HepG2 (cell line): Measurements from ENCODE around the gene MRM1.
A peak's percentile ranks its signal among the peaks of the same experiment; 100 is the strongest.

Source experiments
- ATF1 ChIP-seq: IDR thresholded peaks from 2 replicates; pipeline ENCODE4 v1.6.1; 2016; ENCODE audit warnings: mild to moderate bottlenecking, control low read depth
- CTCF ChIP-seq: sonication (generic); formaldehyde crosslinking; IDR thresholded peaks from 2 replicates; pipeline ENCODE4 v1.5.0; 2020; ENCODE audit warnings: mild to moderate bottlenecking, missing genetic modification reagents, moderate library complexity
- KLF12 ChIP-seq: sonication (generic); formaldehyde crosslinking; IDR thresholded peaks from 2 replicates; pipeline ENCODE4 v1.4.0; 2020; ENCODE audit warnings: missing genetic modification reagents, borderline replicate concordance
- NFE2L1 ChIP-seq: sonication (generic); formaldehyde crosslinking; IDR thresholded peaks from 2 replicates; pipeline ENCODE4 v1.4.0; 2020; ENCODE audit warnings: missing genetic modification reagents, mild to moderate bottlenecking, borderline replicate concordance
- RBM39 ChIP-seq: fragments of 200-400 bp; formaldehyde crosslinking; IDR thresholded peaks from one replicate; pipeline ENCODE4 v1.6.1; 2018; ENCODE audit warnings: antibody characterized with exemption, mild to moderate bottlenecking, low read depth, low read length; ENCODE audit not compliant: poor library complexity, severe bottlenecking
- SMAD1 ChIP-seq: sonication (generic); formaldehyde crosslinking; IDR thresholded peaks from 2 replicates; pipeline ENCODE4 v1.4.0; 2020; ENCODE audit warnings: missing genetic modification reagents, low read depth, mild to moderate bottlenecking, borderline replicate concordance
- SRY ChIP-seq: sonication (generic); formaldehyde crosslinking; IDR thresholded peaks from 2 replicates; pipeline ENCODE4 v1.8.0; 2022; ENCODE audit warnings: mild to moderate bottlenecking, missing genetic modification reagents
- TFDP1 ChIP-seq: IDR thresholded peaks from 2 replicates; pipeline ENCODE4 v1.6.1; 2016; ENCODE audit warnings: missing compliant biosample characterization, missing genetic modification reagents, borderline replicate concordance
- ZBTB49 ChIP-seq: sonication (generic); formaldehyde crosslinking; IDR thresholded peaks from 2 replicates; pipeline ENCODE4 v1.4.0; 2020; ENCODE audit warnings: missing genetic modification reagents, borderline replicate concordance
- ZMYM2 ChIP-seq: sonication (generic); formaldehyde crosslinking; IDR thresholded peaks from 2 replicates; pipeline ENCODE4 v1.8.0; 2022; ENCODE audit warnings: mild to moderate bottlenecking, missing genetic modification reagents
- TF ChIP-seq, protein P1 (sequence below): sonication (generic); formaldehyde crosslinking; IDR thresholded peaks from 2 replicates; pipeline ENCODE4 v1.4.0; 2020; ENCODE audit warnings: missing genetic modification reagents, mild to moderate bottlenecking, borderline replicate concordance
- TF ChIP-seq, protein P2 (sequence below): sonication (generic); formaldehyde crosslinking; IDR thresholded peaks from 2 replicates; pipeline ENCODE4 v1.4.0; 2020; ENCODE audit warnings: low read depth, mild to moderate bottlenecking, missing genetic modification reagents

DNA sequence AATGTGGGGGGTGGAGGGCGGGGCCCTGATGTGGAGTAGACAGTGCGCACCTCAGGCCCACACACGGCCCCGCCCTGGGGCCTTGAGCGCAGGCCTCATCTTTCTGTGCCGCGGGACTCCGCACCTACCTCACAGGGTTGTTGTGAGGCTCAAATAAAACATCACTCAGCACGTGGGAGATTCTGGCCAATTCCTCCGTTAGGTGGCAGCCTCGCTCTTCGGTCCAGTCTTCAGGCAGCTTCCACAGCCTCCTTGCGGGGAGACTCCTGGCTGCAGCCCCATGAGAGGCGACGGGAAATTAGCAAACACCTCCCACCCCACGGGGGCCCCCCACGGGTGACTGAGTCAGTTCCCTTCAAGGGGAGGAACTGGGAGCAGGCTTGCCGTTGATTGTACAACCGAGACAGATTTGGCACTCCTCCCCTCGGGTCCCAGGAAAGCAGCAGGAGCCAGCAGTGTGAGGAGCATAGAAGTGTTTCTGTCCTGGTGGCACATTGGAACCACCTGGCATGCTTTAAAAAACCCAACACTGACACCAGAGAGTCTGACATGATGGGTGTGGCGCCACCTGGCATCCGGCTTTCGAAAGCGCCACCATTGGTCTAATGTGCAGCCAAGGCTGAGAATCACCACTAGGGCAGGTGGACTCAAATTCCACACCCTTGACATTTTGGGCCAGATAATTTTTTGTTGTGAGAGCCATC lies 7.6 kb downstream of the MRM1 start:
- TF ChIP-seq NFE2L1 (CRISPR knock-in tag) (no peak), TFDP1 (CRISPR knock-in tag) (no peak), SMAD1 (no peak), KLF12 (CRISPR knock-in tag) (no peak), CTCF (CRISPR knock-in tag) (peak; percentile 27), ZBTB49 (CRISPR knock-in tag) (no peak), SRY (no peak), ATF1 (CRISPR knock-in tag) (no peak), RBM39 (no peak), ZMYM2 (CRISPR knock-in tag) (no peak)
- TF ChIP-seq, protein P1, sequence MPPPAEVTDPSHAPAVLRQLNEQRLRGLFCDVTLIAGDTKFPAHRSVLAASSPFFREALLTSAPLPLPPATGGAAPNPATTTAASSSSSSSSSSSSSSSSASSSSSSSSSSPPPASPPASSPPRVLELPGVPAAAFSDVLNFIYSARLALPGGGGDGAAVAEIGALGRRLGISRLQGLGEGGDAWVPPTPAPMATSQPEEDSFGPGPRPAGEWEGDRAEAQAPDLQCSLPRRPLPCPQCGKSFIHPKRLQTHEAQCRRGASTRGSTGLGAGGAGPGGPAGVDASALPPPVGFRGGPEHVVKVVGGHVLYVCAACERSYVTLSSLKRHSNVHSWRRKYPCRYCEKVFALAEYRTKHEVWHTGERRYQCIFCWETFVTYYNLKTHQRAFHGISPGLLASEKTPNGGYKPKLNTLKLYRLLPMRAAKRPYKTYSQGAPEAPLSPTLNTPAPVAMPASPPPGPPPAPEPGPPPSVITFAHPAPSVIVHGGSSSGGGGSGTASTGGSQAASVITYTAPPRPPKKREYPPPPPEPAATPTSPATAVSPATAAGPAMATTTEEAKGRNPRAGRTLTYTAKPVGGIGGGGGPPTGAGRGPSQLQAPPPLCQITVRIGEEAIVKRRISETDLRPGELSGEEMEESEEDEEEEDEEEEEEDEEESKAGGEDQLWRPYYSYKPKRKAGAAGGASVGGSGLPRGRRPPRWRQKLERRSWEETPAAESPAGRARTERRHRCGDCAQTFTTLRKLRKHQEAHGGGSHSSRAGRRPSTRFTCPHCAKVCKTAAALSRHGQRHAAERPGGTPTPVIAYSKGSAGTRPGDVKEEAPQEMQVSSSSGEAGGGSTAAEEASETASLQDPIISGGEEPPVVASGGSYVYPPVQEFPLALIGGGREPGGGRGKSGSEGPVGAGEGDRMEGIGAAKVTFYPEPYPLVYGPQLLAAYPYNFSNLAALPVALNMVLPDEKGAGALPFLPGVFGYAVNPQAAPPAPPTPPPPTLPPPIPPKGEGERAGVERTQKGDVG (CRISPR knock-in tag): no peak
- TF ChIP-seq, protein P2, sequence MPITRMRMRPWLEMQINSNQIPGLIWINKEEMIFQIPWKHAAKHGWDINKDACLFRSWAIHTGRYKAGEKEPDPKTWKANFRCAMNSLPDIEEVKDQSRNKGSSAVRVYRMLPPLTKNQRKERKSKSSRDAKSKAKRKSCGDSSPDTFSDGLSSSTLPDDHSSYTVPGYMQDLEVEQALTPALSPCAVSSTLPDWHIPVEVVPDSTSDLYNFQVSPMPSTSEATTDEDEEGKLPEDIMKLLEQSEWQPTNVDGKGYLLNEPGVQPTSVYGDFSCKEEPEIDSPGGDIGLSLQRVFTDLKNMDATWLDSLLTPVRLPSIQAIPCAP: no peak
